Panc1 (cell line): ENCODE measurements around the gene ONECUT3. TPM values are rescaled to one million over a fixed set of nuclear protein-coding genes. Genes with fewer than 3 reads are reported as not detected.
A peak's percentile ranks its signal among the peaks of the same experiment; 100 is the strongest.

Experiments
- ATAC-seq: fragments of 200-7000 bp; cut with Tn5 transposase; 2 replicates; pipeline ENCODE4 v1.9.1; 2020; ENCODE audit warnings: mild to moderate bottlenecking, moderate library complexity
- BruUV-seq: library from RNA; stranded (reverse); fragments of 400-500 nt; replicated peaks from 2 replicates; lab custom pipeline; 2021; lab: Mats Ljungman, UMichigan
- CTCF ChIA-PET: fragments of 300-600 bp; sonication (Branson Sonifier 250); formaldehyde crosslinking; loops from one replicate; lab custom pipeline; 2022; ENCODE audit warnings: antibody characterized with exemption; lab: Charles Lee
- POLR2A ChIA-PET: fragments of 300-600 bp; sonication (Branson Sonifier 250); formaldehyde crosslinking; loops from one replicate; lab custom pipeline; 2022; ENCODE audit warnings: antibody characterized with exemption; lab: Charles Lee
- DNase-seq: peaks from one replicate; pipeline ENCODE4 v3.0.0-alpha.2; 2010; ENCODE audit warnings: low read depth, low spot score
- H3K27ac ChIP-seq: 2 replicates; pipeline ENCODE4 v1.5.1; 2011; ENCODE audit warnings: mild to moderate bottlenecking, low read length, inconsistent platforms
- H3K27me3 ChIP-seq: fragments of 200-500 bp; sonication (Bioruptor generic); 2 replicates; pipeline ENCODE4 v1.6.0; 2014; ENCODE audit warnings: low read length, inconsistent platforms; ENCODE audit not compliant: control insufficient read depth, insufficient read depth
- H3K36me3 ChIP-seq: fragments of 200-500 bp; sonication (Bioruptor generic); 2 replicates; pipeline ENCODE4 v1.5.1; 2014; ENCODE audit warnings: inconsistent platforms, mild to moderate bottlenecking, low read length, moderate library complexity; ENCODE audit not compliant: control insufficient read depth, insufficient read depth
- H3K4me1 ChIP-seq: 2 replicates; pipeline ENCODE4 v1.5.1; 2011; ENCODE audit warnings: inconsistent platforms, mild to moderate bottlenecking, low read length, moderate library complexity; ENCODE audit not compliant: control insufficient read depth, insufficient read depth
- H3K4me3 ChIP-seq, 2 experiments: 2 replicates each; pipeline ENCODE4 v1.5.1; 2011 to 2012; ENCODE audit warnings: low read depth in 2 of 2, low read length in 2 of 2, mild to moderate bottlenecking in 2 of 2, inconsistent platforms in 1 of 2, moderate library complexity in 1 of 2
- H3K9me3 ChIP-seq: fragments of 200-500 bp; sonication (Bioruptor generic); 2 replicates; pipeline ENCODE4 v1.5.1; 2014; ENCODE audit warnings: low read depth, mild to moderate bottlenecking, inconsistent platforms, low read length, moderate library complexity; ENCODE audit not compliant: control insufficient read depth, insufficient read depth
- POLR2AphosphoS5 ChIP-seq: IDR thresholded peaks from 2 replicates; pipeline ENCODE4 v1.6.1; 2012; ENCODE audit warnings: mild to moderate bottlenecking, low read depth, low read length, moderate library complexity
- SIN3A ChIP-seq: IDR thresholded peaks from 2 replicates; pipeline ENCODE4 v1.6.1; 2012; ENCODE audit warnings: low read depth, mild to moderate bottlenecking, low read length, moderate library complexity, borderline replicate concordance; ENCODE audit not compliant: insufficient read depth
- TCF7L2 ChIP-seq: IDR thresholded peaks from 2 replicates; pipeline ENCODE4 v1.6.1; 2011; ENCODE audit warnings: mild to moderate bottlenecking, low read depth, low read length, inconsistent platforms
- in situ Hi-C: cut with HindIII; loops from 2 replicates; pipeline ENCODE4 v1.10.0; 2016; ENCODE audit warnings: low sequenced_read_pairs, low pct_unique_long_range_greater_than_20kb
- intact Hi-C: fragments of 100-400 bp; cut with micrococcal nuclease; formaldehyde crosslinking; loops from one replicate; pipeline ENCODE4 v1.10.0; 2022; ENCODE audit not compliant: unreplicated experiment
- total RNA-seq: library from RNA; stranded (reverse); gene quantifications from one replicate; pipeline ENCODE4 v1.2.1, GENCODE V29; 2021; ENCODE audit not compliant: unreplicated experiment
- TF ChIP-seq, protein P1 (sequence below), 2 experiments: IDR thresholded peaks; 2 replicates each; pipeline ENCODE4 v1.6.1; 2011 to 2012; ENCODE audit warnings: low read depth in 2 of 2, control low read depth in 1 of 2, low read length in 1 of 2, mild to moderate bottlenecking in 1 of 2, moderate library complexity in 1 of 2; ENCODE audit not compliant: insufficient read depth in 1 of 2

The ONECUT3 gene
- total RNA-seq, 1 experiment from 2014 or later, result 16.5 TPM

DNA sequence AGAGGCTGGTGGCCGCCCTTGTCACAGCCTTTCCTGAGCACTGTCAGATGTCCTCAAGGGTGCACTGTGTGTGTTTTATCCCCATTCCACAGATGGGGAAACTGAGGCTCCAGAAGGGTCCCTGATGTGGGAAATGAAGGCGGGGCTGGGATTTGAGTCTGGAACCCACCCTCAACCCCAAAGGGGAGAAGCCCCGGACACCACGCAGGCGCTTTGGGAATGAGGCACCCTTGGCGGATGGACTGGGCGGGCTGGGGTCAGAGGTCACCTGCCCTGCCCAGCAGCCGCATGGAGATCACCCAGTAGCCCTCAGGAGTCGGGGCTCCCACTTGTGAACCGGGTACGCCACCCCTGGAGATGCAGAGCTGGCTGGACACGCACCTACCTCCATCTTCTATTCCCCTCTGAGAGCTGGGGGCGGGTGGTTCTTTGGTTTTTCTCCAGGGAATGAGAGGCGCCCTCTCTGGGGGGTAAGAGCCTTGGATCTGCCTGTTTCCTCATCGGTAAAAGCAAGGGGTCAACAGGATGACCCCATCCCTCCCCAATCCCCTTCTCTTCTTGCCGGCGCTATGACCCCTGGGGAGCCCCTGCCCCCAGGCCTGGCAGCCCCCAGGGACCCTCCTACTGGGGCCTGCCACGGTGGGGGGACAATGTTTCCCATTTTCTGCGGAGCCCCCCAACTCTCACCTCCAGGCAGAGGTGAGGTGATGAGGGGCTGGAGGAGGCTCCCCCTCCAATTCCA is 8.3 kb upstream of the ONECUT3 start (continued):
- TF ChIP-seq SIN3A, result no peak

DNA sequence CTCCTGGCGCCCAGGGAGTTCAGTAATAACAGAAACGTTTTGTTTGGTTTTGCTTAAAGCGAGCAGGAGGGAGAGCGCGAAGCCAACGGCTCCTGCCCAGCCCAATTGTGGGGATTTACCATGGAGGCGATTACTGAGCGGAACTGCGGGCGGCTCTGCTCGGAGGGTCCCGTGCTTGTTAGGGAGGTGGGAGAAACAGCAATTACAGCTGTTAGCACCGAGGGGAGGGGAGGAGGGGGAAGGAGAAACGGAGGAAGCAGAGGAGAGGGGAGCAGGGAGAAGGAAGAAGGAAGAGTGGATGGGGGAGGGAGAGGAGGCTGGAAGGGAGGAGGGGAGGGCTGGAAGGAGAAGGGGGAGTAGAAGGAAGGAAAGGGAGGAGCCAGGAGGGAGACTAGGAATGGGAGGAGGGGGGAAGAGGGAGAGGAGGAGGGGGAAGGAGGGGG is 7.7 kb upstream of the ONECUT3 start:
- intact Hi-C loops (no loop called here), in situ Hi-C loops (no loop called here)
- no peaks in the 10 kb centered on the region; the same call in 1 of the 2 replicates for H3K36me3 ChIP-seq
- ChIA-PET CTCF (no interaction called here), POLR2A (no interaction called here)
- DNase-seq, result no peak
- TSS peak; percentile 71 for BruUV-seq
- peak overlapping the region; percentile 98 for H3K27ac ChIP-seq
- H3K4me1 ChIP-seq, result peaks cover 27% of the 10 kb centered on the region
- H3K4me3 ChIP-seq, result peak overlapping the region; percentile 21 to 54
- no peak for ATAC-seq
- H3K9me3 ChIP-seq, result no peaks in the 10 kb centered on the region
- H3K27me3 ChIP-seq, result no peaks in the 10 kb centered on the region
- TF ChIP-seq, protein P1, sequence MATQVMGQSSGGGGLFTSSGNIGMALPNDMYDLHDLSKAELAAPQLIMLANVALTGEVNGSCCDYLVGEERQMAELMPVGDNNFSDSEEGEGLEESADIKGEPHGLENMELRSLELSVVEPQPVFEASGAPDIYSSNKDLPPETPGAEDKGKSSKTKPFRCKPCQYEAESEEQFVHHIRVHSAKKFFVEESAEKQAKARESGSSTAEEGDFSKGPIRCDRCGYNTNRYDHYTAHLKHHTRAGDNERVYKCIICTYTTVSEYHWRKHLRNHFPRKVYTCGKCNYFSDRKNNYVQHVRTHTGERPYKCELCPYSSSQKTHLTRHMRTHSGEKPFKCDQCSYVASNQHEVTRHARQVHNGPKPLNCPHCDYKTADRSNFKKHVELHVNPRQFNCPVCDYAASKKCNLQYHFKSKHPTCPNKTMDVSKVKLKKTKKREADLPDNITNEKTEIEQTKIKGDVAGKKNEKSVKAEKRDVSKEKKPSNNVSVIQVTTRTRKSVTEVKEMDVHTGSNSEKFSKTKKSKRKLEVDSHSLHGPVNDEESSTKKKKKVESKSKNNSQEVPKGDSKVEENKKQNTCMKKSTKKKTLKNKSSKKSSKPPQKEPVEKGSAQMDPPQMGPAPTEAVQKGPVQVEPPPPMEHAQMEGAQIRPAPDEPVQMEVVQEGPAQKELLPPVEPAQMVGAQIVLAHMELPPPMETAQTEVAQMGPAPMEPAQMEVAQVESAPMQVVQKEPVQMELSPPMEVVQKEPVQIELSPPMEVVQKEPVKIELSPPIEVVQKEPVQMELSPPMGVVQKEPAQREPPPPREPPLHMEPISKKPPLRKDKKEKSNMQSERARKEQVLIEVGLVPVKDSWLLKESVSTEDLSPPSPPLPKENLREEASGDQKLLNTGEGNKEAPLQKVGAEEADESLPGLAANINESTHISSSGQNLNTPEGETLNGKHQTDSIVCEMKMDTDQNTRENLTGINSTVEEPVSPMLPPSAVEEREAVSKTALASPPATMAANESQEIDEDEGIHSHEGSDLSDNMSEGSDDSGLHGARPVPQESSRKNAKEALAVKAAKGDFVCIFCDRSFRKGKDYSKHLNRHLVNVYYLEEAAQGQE (IDR thresholded peaks at IDR 0.05; ENCODE audit: insufficient read depth in 1 of 2, low read depth in 2 of 2, low read length in 1 of 2), result no peak
- TF ChIP-seq TCF7L2, result no peak

DNA sequence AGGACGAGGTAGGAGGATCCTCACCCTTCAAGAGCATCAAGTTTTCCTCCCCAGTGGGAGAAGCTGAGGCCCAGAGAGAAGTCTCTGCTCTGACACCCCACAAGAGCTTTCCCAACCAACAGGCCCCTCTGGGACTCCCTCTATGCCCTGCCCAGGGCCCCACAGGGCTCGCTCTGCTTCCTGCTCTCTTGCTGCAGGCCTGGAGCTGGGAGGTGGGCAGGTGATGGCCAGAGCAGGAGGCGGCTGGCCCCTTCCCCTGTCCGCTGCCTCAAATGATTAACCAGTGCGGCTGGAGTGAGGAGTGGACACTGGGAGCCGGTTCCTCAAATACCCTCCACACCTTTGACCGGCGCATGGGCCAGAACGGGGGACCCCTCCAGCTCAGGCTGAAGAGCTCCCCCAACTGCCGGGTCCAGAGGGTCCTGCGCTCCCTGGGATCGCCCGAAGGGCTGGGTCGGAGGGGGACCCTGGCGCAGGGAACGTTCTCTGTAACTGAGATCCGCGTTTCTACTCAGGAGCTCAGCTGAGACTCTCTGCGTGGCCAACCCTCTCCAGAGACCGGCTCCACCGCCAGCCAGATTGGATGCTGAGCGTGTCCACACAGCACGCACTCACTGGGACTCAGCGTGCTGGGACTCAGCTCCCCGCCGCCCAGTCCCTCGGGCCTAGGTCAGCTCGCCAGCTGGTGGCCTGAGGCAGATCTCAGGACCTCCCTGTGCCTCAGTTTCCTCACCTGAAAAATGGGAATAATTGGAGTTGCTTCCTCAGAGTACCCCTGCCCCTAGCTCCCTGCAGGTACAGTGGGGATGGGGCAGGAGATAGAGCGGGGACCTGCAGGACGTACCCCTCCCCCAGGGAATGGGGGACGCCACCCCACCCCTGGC is 6.7 kb upstream of the ONECUT3 start:
- H3K36me3 ChIP-seq, result no peaks in the 10 kb centered on the region; the same call in 1 of the 2 replicates
- peak; percentile 55 for ATAC-seq
- no TSS peak for BruUV-seq
- no peaks in the 10 kb centered on the region for H3K27me3 ChIP-seq
- H3K4me3 ChIP-seq, result peak overlapping the region in 1 of 2 experiments; percentile 32; a peak in 2 of 4 replicates
- peak overlapping the region; percentile 95 for H3K27ac ChIP-seq
- TF ChIP-seq POLR2AphosphoS5 (0 out of 2 replicates have a peak, but pooled peaks have one; percentile 21), TCF7L2 (no peak), SIN3A (0 out of 2 replicates have a peak, but pooled peaks have one; percentile 17)
- peaks cover 37% of the 10 kb centered on the region for H3K4me1 ChIP-seq
- ChIA-PET POLR2A (interaction anchor here (0.5 kb wide), 1 partner anchor 69 kb away, joined by 5 read pairs; no protein-coding TSS in a partner anchor), CTCF (interaction anchor here (1.1 kb wide), 1 partner anchor 71 kb away, joined by 3 read pairs; no protein-coding TSS in a partner anchor)
- no peak for DNase-seq
- in situ Hi-C loops (no loop called here), intact Hi-C loops (no loop called here)
- no peaks in the 10 kb centered on the region for H3K9me3 ChIP-seq
